ENCODE results near the gene C11orf68.

DNA sequence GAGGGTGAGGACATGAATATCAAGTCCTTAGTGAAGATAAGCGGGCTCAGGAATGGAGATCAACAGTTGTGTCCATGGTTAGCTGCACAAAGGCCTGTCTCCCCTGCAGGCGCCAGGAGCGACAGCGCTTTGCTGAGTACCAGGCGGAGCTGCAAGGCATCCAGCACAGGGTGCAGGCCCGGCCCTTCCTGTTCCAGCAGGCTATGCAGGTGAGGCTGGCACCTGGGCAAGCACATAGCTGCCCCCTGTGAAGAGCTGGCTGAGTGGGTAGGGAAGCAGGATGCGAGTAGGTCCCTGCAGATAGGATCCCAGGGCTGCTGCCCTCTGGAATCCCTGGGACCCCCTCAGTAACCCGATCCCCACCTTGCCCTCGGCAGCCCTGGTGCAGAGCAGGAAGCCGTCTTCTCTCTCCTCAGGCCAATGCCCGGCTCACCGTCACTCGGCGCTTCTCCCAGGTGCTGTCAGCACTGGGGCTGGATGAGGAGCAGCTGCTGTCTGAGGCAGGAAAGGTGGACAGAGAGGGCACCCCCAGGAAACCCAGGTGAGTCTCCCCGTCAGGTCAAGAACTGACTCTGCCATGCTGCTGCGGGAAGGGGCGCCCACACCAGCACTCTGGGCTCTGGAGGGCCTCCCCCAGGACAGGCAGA, 40.0 kb upstream of the C11orf68 start:
- TF ChIP-seq CTCF (IDR thresholded peaks at IDR 0.05) (no peak), POLR2A (IDR thresholded peaks at IDR 0.05) (no peak)
